Inferior parietal cortex (tissue), 1 donor: ENCODE results near the gene ZNF529.
A peak's percentile ranks its signal among the peaks of the same experiment; 100 is the strongest.
"Not testable (repeated sequence)": the region's sequence is repeated elsewhere in the genome, so short reads cannot be mapped to it uniquely, and the experiment has no call there.

Experiments
- DNase-seq: peaks from one replicate; pipeline ENCODE4 v3.0.0-alpha.2; 2016; ENCODE audit errors: extremely low spot score

Gene ZNF529

GRCh38 chr19:36573020-36573894 is at the start of gene ZNF529:
Gene ZNF529 (minus strand): TSS chr19:36573292. CDS start chr19:36572346, 946 bp downstream.
- peak; percentile 98 for DNase-seq

- DNase-seq, result peak; percentile 13
Observed at GRCh38 chr19:36605877-36606478, 32.9 kb upstream of the ZNF529 start.

- DNase-seq, result peak; percentile 68
Observed at GRCh38 chr19:36605101-36605876, 32.2 kb upstream of the ZNF529 start, which contains the start of gene ZNF382. Gene ZNF382 (plus strand): TSS chr19:36605313. CDS start chr19:36609915, 4,602 bp downstream.

- peak; percentile 52 for DNase-seq
Observed at GRCh38 chr19:36604656-36605100, 31.6 kb upstream of the ZNF529 start.

GRCh38 chr19:36602681-36603080 is 29.6 kb upstream of the ZNF529 start:
- not testable (repeated sequence) for DNase-seq

GRCh38 chr19:36579255-36579654 is 6.2 kb upstream of the ZNF529 start:
- no peak for DNase-seq

GRCh38 chr19:36577271-36577996 is 4.3 kb upstream of the ZNF529 start:
- no peak for DNase-seq

GRCh38 chr19:36574741-36575140 is 1.6 kb upstream of the ZNF529 start:
- DNase-seq, result no peak

GRCh38 chr19:36573895-36574720 is 1.0 kb upstream of the ZNF529 start:
- peak; percentile 5 for DNase-seq

GRCh38 chr19:36572593-36573019 is 486 bp downstream of the ZNF529 start:
- DNase-seq, result no peak

GRCh38 chr19:36564391-36564790 is 8.7 kb downstream of the ZNF529 start:
- no peak for DNase-seq

GRCh38 chr19:36547001-36547732 is 25.9 kb downstream of the ZNF529 start:
- DNase-seq, result no peak

- DNase-seq, result no peak
Observed at GRCh38 chr19:36528921-36529518, 44.1 kb downstream of the ZNF529 start.

GRCh38 chr19:36528194-36528920 is 44.7 kb downstream of the ZNF529 start, which contains the start of gene ZNF260:
Gene ZNF260 (minus strand): TSS chr19:36528271. CDS start chr19:36515238, 13,033 bp downstream.
- peak; percentile 98 for DNase-seq

GRCh38 chr19:36527873-36528193 is 45.3 kb downstream of the ZNF529 start:
- no peak for DNase-seq

GRCh38 chr19:36527341-36527740 is 45.8 kb downstream of the ZNF529 start:
- no peak for DNase-seq

- no peak for DNase-seq
Observed at GRCh38 chr19:36526581-36526980, 46.5 kb downstream of the ZNF529 start.

- no peak for DNase-seq
Observed at GRCh38 chr19:36524617-36525016, 48.5 kb downstream of the ZNF529 start.
